GM18520 (cell line): ENCODE measurements around the gene RNF214.
"Not testable (repeated sequence)": the region's sequence is repeated elsewhere in the genome, so short reads cannot be mapped to it uniquely, and the experiment has no call there.

Experiments
- ATAC-seq: cut with Tn5 transposase; IDR thresholded peaks from one replicate; pipeline ENCODE4 v1.9.1; 2021; ENCODE audit not compliant: unreplicated experiment

The RNF214 gene

DNA sequence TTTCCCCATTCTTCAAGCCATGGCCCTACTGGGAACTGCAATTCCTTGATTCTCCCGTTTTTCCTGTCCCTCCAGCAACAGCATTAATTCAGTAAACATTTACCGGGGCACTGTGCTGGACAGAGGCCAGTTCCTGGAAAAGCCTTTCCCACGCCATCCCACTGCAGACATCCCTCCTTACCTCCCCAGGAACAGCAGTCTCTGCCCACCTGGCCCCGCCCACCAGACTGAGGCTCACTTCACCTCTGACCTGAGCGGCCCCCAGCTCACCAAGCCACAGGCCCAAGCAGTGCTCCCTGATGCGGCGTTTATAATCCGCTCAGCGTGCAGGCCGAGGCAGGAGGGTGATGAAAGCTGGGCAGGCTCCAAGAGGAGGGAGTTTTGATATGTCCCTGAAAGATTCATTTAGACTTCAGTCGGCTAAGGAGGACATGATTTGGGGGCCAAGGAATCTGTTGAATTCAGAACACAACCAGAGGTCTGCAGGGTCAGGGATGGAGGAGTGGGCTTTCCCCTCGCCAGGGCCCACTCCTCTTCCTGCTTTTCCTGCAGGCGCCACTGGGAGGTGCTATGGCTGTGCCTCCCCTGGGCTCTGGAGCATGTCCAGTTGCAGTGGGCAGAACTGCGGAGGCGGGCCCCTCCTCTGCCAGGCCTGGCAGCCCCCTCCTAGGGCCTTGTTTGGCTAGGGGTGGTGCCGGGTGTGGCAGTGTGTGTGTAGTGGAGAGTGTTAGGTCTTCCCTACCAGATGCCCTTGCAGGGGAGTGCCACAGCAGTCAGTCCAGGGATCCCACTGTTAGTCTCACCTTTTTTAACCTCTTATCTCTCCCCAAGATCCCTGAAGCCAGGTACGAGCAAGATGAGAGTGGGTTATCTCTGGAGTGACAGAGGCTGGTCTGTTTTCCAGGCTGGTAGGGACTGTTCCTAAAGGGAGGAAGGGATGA is 34.7 kb upstream of the RNF214 start:
- ATAC-seq: no peak

DNA sequence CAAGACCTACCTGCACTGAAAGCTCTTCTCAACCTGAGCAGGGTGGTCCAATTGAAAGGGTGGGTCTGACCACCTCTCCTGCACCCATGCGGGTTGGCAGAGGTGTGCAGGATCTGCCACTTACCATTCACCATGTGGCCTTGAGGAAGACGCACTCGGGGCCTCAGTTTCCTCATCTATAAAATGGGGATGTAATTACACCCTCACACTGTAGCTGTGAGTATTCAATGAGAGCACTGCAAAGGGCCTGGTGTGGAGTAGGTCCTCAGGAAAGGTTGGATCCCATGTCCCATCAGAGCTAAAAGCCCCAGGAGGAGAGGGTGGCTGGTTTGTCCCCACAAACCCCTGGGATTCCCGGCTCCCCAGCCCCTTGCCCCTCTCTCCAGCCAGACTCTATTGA is 33.9 kb upstream of the RNF214 start:
- ATAC-seq: no peak

DNA sequence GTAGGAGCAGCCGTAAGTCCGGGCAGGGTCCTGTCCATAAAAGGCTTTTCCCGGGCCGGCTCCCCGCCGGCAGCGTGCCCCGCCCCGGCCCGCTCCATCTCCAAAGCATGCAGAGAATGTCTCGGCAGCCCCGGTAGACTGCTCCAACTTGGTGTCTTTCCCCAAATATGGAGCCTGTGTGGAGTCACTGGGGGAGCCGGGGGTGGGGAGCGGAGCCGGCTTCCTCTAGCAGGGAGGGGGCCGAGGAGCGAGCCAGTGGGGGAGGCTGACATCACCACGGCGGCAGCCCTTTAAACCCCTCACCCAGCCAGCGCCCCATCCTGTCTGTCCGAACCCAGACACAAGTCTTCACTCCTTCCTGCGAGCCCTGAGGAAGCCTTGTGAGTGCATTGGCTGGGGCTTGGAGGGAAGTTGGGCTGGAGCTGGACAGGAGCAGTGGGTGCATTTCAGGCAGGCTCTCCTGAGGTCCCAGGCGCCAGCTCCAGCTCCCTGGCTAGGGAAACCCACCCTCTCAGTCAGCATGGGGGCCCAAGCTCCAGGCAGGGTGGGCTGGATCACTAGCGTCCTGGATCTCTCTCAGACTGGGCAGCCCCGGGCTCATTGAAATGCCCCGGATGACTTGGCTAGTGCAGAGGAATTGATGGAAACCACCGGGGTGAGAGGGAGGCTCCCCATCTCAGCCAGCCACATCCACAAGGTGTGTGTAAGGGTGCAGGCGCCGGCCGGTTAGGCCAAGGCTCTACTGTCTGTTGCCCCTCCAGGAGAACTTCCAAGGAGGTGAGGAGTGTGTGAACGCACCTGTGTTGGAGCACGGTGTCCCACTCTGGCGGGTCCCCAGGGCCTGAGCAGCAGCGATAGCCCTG is 33.2 kb upstream of the RNF214 start, which contains the start of gene TAGLN:
Gene TAGLN (plus strand): TSS at position 318 of the 863 bp plus-strand sequence. CDS start 3,644 bp downstream, outside the sequence.
- ATAC-seq: no peak

DNA sequence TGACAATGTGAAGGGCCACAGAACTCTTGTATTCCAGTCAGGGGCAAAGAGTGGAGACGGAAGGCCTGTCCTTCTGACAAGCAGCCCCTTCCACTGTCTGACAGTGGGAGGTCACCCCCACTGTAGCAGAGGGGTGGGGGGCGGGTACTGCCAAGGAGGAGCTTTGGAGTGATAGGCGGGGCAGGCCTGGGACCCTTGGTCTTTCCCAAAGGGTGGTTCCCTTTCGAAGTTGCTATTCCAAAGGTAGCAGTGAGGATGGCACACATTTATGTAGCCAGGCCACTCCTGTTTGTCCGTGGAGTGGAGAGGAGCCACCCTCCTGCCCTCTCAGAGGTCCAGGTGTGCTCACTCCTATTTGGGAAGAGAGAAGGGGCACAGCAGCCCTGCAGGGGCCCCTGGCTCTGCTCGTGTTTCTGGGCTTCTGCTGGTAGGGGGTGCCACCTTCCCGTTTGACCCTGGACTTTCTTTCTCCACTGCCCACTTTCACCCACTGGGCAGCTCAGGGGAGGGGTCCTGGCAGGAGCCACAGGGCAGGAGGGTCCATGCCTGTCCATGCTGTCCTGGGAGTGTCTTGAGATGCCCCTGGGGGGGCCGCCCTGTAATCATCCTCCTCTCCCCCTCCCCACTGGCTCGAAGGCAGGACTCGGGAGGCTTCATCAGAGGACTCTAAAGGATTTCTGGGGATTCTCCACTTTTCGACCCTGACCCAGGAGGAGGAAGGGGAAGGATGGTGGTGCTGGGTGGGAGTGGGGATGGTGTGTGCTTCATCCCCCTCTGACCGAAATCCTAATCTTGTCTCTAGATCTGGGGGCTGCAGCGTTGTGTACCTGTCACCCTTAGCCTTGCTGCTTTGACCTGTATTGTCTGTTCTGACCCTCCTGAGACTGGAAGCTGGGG is 32.3 kb upstream of the RNF214 start:
- ATAC-seq: no peak

DNA sequence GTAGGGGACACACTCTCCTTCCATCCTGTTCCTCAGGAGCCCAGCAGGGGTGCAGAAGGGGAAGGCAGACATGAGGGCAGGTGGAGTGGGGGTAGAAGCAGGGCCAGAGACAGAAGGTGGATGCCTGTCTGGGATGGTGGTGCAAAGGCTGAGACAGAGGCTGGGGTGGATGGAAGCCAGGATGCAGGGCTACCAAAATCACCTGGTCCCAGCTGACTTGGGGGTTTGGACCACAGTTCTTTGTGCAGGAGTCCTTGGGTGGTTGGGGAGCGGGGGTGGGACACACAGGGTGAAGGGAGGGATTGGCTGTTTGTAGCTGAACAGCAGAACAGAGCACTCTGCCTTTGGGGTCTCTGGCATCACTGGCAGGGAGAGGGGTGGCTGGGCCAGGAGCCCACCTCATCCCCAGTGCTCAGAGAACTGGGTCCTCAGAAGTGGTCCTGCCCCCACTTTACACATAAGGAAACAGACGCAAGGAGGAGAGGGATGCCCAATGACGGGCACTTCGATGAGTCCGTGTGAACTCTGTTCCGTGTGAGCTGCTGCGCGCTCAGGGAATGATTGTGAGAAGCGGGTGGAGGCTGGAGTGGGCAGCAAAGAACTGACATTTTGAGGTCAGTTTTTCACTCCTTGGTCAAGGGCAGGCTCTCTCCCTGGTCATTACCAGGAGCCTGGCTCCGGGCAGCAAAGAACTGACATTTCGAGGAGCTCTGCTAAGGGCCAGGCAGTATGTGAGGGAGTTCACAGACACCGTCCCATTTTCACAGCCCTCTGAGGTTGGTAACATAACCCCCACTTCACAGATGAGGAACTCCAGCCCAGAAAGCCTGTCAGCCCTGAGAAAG is 31.4 kb upstream of the RNF214 start:
- ATAC-seq: no peak

DNA sequence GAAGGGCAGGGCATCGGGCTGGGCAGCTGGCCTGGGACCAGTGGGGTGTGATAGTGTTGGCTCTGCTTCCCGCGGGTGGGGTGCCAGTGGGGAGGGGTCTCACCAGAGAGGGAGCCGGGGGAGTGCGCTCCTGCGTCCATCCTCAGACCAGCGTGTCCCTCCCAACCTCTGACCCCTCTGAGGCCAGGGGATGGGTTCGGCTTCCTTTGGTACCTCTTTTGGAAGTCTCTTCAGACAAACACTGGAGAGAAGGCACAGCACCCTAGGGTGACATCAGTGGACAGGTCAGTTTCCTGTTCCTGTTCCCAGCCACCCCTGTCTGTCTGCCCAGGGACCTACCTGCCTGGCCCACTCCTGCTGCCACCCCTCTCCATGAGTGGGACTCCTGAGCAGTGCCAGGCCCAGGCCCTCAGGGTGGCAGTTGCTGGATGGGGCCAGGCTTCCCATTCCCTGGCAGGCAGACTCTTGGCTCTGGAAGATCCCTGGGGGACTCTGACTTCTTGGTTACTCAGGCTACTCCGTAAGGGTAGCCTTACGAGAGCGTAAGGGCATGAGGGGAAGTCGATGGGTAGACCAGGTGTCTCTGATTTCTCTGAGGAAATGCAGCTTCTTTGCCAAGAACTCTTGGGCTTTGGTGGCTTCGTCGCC is 30.7 kb upstream of the RNF214 start:
- ATAC-seq: no peak

DNA sequence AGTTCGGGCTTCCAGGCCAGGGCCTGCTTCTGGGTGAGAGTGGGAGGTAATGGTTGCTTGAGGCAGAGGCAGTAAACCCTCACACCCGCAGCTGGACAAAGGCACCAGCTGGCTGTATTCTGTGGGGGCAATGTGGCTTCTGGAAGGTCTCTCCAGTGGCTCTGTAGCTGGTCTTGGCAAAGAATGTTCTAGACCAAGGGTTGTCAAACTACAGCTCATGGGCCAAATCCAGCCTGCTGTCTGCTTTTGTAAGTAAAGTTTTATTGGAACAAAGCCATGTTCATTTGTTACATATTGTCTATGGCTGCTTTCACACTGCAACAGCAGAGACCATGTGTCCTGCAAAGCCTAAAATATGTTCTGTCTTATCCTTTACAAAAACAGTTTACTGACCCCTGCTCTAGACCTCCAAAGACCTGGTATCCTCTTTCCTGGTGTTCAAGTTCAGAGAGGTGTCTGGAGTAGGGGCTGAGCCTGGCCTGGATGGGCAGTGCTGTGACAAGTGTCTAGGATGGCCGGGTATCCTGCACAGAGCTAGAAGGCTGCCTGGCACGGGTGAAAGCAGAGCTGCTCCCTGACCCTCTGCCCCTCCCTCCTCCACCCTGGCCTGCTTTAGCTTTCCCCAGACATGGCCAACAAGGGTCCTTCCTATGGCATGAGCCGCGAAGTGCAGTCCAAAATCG is 29.9 kb upstream of the RNF214 start:
- no peak for ATAC-seq

DNA sequence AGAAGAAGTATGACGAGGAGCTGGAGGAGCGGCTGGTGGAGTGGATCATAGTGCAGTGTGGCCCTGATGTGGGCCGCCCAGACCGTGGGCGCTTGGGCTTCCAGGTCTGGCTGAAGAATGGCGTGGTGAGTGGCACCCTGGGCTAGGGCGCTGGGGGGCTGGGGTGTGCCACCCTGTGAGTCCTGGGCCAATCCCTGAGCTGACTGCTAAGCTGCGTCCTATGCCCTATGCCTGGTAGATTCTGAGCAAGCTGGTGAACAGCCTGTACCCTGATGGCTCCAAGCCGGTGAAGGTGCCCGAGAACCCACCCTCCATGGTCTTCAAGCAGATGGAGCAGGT is 29.4 kb upstream of the RNF214 start:
- ATAC-seq: no peak

DNA sequence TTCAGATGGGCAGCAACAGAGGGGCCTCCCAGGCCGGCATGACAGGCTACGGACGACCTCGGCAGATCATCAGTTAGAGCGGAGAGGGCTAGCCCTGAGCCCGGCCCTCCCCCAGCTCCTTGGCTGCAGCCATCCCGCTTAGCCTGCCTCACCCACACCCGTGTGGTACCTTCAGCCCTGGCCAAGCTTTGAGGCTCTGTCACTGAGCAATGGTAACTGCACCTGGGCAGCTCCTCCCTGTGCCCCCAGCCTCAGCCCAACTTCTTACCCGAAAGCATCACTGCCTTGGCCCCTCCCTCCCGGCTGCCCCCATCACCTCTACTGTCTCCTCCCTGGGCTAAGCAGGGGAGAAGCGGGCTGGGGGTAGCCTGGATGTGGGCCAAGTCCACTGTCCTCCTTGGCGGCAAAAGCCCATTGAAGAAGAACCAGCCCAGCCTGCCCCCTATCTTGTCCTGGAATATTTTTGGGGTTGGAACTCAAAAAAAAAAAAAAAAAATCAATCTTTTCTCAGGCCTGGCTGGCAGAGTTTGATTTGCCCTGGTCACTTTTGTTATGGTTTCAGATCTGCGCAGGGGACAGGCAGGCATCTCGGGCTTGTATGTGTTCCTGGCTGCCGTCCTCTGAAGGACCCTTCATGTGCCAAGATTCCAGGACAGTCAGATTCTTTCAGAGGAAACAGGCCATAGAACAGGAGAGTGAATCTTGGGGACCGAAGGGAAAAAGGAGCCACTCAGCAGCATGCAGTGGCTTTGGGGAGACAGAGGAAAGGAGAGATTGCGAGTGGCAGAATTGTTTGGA is 28.0 kb upstream of the RNF214 start:
- no peak for ATAC-seq

DNA sequence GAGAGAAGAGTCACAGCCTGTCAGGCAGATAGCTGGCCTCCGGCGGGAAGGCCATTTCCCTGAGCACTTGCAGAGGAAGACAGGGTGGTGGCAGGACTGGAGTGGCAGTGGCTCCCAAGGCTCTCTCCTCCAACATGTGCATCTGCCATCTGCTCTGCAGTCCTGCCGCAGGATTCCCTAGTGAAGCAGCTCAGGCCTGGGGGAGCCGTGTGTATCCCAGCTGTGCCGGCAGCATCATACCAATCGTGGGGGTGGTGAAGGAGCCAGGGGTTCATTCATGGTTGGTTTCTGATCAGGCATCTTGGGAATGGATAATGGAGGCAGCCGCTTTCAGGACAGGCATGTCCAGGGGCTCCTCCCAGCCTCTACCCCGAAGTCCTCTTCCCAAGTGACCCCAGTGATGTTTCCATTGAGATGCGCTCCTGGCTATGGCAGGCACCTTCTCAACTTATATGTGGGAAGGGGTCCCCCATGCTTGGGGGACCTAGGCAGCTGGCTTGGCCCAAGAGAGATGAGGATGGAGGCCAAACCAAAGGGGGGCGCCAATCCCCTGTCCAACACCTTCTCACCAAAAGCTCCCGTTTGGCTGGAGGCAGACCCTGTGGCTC is 27.2 kb upstream of the RNF214 start:
- ATAC-seq: no peak

DNA sequence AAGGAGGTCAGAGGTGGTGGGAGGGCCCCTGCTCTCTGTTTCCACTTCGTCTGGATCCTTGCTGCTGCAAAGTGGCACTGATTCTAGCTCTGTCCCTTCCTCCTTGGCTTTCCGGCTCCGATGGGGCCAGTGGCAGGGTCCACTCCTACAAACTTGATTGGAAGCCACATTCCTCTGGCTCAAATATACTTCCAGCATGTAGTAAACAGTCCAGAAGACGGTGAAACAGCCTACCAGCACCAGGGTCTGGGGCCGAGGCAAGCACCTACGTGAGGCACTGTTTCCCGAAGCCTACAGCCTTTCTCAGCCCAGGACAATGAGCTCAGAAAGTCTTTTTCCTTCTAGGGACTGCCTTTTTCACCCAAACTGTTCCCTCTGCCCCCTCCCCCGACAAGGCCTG is 26.4 kb upstream of the RNF214 start:
- not testable (repeated sequence) for ATAC-seq

DNA sequence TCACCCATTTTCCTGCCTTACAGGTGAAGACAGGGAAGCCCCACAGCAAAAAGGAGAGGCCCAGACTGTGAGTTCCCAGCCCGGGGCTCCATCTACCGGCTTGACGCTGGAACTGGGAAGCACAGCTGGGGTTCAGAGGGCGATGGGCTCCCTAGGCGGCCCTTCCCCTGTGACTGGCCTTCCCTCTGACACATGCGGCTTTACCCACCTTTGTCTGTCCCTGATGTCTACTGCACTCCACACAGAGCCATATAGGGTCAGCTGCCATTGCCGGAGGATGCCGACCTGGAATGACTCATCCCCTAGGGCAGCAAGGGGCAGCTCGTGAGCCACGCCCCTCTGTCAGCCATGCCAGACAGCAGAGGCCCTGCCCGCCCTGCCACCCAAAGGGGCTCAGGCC is 25.6 kb upstream of the RNF214 start:
- ATAC-seq: not testable (repeated sequence)

DNA sequence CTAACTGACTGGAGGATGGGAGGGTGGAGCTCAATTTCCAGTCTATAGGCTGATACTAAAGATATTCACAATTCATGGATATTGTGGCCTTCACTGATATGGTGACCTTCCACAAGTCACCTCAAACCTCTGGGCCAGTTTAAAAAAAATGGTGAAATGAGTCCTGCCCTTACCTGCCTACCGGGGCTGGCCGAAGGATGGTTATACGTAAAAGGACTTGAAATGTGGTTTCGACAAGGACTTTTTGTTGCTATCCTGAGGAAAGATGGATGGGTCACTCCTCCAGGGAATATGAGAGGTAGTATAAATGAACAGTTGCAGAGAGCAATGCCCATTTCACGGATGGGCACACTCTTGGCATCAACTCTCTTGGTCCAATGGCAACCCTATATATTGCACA is 25.0 kb upstream of the RNF214 start:
- ATAC-seq: not testable (repeated sequence)

DNA sequence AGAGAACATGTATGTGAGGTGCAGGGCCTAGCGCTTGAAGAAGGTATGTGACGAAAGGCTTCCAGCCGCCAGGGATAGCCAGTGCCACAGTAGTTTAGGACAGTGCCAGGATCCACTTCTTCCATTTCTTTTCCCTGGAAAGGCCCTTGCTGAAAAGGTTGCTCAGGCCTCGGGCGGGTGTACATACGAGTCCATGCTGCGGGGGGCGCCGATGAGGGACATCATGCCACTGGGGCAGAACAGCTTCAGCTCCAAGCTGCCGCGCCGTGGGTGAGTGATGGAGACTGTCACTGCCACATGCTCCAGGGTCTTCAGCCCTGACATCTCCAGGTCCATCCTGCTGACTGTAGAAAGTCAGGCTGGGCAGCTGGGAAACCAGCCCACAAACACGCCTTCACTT is 23.8 kb upstream of the RNF214 start:
- ATAC-seq: not testable (repeated sequence)

DNA sequence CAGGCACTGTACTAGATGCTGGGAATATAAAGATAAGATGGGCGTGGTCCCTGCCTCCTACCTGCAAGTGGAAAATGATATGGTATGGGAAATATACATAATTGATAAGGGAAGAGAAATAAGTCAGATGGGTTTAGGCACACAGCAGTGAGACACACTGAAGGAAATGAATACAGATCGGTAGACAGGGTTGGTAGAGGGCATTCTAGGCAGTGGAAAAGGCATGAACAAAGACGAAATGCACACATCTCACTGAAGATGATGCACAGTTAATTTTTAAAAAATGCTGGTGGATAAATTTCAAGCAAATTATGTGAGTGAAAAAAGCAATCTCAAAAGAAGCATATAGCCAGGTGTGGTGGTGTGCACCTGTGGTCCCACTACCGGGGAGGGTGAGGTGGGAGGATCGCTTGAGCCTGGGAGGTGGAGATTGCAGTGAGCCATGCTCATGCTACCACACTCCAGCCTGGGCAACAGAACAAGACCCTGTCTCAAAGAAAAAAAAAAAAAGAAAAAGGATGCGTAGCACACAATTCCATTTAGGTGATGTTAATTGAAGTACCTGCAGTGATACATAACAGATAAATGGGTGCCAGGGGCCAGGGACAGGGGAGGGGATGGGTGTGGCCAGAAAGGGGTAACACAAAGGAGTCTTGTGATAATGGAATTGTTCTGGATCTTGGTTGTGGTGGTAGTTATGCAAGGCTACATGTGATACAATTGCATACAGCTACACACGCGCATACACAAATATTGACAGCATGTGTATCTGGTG is 22.9 kb upstream of the RNF214 start:
- ATAC-seq: not testable (repeated sequence)

DNA sequence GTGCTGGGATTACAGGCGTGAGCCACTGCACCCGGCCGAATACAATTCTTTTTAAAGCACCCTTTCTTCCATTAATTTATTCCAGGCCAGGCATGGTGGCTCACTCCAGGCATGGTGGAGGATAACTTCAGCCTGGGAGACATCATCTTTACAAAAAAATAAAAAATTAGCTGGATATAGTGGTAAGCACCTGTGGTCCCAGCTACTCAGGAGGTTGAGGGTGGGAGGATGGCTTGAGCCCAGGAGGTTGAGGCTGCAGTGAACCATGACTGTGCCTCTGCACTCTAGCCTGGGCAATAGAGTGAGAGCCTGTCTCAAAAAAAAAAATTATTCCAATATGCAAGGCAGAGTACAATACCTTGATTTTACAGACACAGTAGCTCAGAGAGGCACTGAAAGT is 21.9 kb upstream of the RNF214 start:
- ATAC-seq: no peak
